SK-N-SH (cell line): Measurements from ENCODE around the gene ZNF14.

Experiments used
- EP300 ChIP-seq, 2 experiments: IDR thresholded peaks; 2 replicates each; pipeline versions ENCODE4 v1.4.0 to v1.6.1; 2012; ENCODE audit warnings: borderline replicate concordance in 1 of 2, low read depth in 1 of 2, low read length in 1 of 2
- FOXM1 ChIP-seq: IDR thresholded peaks from 2 replicates; pipeline ENCODE4 v1.4.0; 2012; ENCODE audit warnings: low read depth, mild to moderate bottlenecking
- GABPA ChIP-seq: IDR thresholded peaks from 2 replicates; pipeline ENCODE4 v1.4.0; 2012; ENCODE audit warnings: low read depth, mild to moderate bottlenecking
- NFIC ChIP-seq: IDR thresholded peaks from 2 replicates; pipeline ENCODE4 v1.4.0; 2012; ENCODE audit warnings: borderline replicate concordance
- POLR2AphosphoS5 ChIP-seq: IDR thresholded peaks from 2 replicates; pipeline ENCODE4 v1.6.1; 2012; ENCODE audit warnings: low read depth, low read length
- RFX5 ChIP-seq: IDR thresholded peaks from 2 replicates; pipeline ENCODE4 v1.6.1; 2012; ENCODE audit warnings: mild to moderate bottlenecking, improper control_type of control experiment, low read length
- SIN3A ChIP-seq: IDR thresholded peaks from 2 replicates; pipeline ENCODE4 v1.6.1; 2012; ENCODE audit warnings: low read depth, mild to moderate bottlenecking, low read length, moderate library complexity, borderline replicate concordance
- SMC3 ChIP-seq: IDR thresholded peaks from 2 replicates; pipeline ENCODE4 v1.6.1; 2012; ENCODE audit warnings: low read depth, low read length, improper control_type of control experiment
- TEAD4 ChIP-seq: IDR thresholded peaks from 2 replicates; pipeline ENCODE4 v1.4.0; 2012; ENCODE audit warnings: mild to moderate bottlenecking, borderline replicate concordance; ENCODE audit not compliant: insufficient read depth
- TF ChIP-seq, protein P1 (sequence below): fragments of 150-350 bp; IDR thresholded peaks from 2 replicates; pipeline ENCODE4 v1.6.1; 2017; ENCODE audit warnings: antibody characterized with exemption, low read length, low read depth, borderline replicate concordance
- TF ChIP-seq, protein P2 (sequence below): fragments of 200-600 bp; sonication (generic); IDR thresholded peaks from 2 replicates; pipeline ENCODE4 v1.6.1; 2017; ENCODE audit warnings: antibody characterized with exemption, mild to moderate bottlenecking, moderate library complexity
- TF ChIP-seq, protein P3 (sequence below): IDR thresholded peaks from 2 replicates; pipeline ENCODE4 v1.4.0; 2012; ENCODE audit warnings: low read depth
- TF ChIP-seq, protein P4 (sequence below): IDR thresholded peaks from 2 replicates; pipeline ENCODE4 v1.6.1; 2012; ENCODE audit warnings: mild to moderate bottlenecking, low read depth, low read length, moderate library complexity

DNA sequence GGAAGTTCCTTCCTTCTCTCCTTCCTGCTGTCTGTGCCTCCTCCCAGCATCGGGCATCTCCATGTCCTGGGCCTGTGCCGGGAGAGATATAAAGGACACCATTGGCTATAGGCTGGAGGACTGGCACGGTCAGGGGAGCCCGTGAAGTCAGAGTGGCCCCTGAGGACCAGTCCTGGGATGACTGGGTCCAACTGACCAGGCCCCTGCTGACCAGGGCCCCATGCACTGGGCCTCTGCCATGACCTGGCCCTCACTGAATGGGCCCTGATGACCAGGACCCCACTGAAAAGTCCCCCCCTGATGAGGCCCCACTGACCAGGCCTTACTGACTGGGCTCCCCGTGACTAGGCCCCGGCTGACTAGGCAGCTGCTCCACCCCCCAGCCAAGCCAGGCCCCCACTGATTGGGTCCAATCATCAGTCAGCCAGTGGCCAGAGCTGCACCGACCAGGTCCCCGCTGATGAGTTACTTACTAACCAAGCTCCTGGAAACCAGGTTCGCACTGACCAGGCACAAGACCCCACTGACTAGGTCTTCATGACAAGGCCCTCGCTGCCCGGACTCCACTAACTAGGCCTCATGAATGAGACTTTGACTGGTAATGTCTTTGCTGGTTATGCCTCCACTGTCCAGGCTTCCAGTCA is 20.0 kb upstream of the ZNF14 start:
- TF ChIP-seq NFIC (no peak), SMC3 (no peak), SIN3A (no peak), FOXM1 (no peak), GABPA (no peak), TEAD4 (no peak), POLR2AphosphoS5 (no peak), EP300 (IDR thresholded peaks at IDR 0.05; ENCODE audit: borderline replicate concordance in 1 of 2, low read depth in 1 of 2, low read length in 1 of 2) (no peak), RFX5 (no peak)
- TF ChIP-seq, protein P1, sequence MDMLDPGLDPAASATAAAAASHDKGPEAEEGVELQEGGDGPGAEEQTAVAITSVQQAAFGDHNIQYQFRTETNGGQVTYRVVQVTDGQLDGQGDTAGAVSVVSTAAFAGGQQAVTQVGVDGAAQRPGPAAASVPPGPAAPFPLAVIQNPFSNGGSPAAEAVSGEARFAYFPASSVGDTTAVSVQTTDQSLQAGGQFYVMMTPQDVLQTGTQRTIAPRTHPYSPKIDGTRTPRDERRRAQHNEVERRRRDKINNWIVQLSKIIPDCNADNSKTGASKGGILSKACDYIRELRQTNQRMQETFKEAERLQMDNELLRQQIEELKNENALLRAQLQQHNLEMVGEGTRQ, result no peak
- TF ChIP-seq, protein P2, sequence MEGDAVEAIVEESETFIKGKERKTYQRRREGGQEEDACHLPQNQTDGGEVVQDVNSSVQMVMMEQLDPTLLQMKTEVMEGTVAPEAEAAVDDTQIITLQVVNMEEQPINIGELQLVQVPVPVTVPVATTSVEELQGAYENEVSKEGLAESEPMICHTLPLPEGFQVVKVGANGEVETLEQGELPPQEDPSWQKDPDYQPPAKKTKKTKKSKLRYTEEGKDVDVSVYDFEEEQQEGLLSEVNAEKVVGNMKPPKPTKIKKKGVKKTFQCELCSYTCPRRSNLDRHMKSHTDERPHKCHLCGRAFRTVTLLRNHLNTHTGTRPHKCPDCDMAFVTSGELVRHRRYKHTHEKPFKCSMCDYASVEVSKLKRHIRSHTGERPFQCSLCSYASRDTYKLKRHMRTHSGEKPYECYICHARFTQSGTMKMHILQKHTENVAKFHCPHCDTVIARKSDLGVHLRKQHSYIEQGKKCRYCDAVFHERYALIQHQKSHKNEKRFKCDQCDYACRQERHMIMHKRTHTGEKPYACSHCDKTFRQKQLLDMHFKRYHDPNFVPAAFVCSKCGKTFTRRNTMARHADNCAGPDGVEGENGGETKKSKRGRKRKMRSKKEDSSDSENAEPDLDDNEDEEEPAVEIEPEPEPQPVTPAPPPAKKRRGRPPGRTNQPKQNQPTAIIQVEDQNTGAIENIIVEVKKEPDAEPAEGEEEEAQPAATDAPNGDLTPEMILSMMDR, result no peak
- TF ChIP-seq, protein P3, sequence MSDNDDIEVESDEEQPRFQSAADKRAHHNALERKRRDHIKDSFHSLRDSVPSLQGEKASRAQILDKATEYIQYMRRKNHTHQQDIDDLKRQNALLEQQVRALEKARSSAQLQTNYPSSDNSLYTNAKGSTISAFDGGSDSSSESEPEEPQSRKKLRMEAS, result no peak
- TF ChIP-seq, protein P4, sequence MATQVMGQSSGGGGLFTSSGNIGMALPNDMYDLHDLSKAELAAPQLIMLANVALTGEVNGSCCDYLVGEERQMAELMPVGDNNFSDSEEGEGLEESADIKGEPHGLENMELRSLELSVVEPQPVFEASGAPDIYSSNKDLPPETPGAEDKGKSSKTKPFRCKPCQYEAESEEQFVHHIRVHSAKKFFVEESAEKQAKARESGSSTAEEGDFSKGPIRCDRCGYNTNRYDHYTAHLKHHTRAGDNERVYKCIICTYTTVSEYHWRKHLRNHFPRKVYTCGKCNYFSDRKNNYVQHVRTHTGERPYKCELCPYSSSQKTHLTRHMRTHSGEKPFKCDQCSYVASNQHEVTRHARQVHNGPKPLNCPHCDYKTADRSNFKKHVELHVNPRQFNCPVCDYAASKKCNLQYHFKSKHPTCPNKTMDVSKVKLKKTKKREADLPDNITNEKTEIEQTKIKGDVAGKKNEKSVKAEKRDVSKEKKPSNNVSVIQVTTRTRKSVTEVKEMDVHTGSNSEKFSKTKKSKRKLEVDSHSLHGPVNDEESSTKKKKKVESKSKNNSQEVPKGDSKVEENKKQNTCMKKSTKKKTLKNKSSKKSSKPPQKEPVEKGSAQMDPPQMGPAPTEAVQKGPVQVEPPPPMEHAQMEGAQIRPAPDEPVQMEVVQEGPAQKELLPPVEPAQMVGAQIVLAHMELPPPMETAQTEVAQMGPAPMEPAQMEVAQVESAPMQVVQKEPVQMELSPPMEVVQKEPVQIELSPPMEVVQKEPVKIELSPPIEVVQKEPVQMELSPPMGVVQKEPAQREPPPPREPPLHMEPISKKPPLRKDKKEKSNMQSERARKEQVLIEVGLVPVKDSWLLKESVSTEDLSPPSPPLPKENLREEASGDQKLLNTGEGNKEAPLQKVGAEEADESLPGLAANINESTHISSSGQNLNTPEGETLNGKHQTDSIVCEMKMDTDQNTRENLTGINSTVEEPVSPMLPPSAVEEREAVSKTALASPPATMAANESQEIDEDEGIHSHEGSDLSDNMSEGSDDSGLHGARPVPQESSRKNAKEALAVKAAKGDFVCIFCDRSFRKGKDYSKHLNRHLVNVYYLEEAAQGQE, result no peak
